ENCODE measurements around the gene ASMT. TPM values are rescaled to one million over a fixed set of nuclear protein-coding genes. Genes with fewer than 3 reads are reported as not detected.

Gene ASMT
- total and polyA plus RNA-seq, 2 of the 4 experiments (the other 2 are of a cell fraction) = not detected

- no peak overlapping the region for H4K91ac ChIP-seq (ENCODE audit: insufficient read depth, low read depth, low read length)
- H3K27ac ChIP-seq (ENCODE audit: insufficient read depth, low read length) = no peak overlapping the region
- no peaks in the 10 kb centered on the region for H3K79me1 ChIP-seq (ENCODE audit: low read depth in 1 of 2, low read length in 2 of 2)
- no peaks in the 10 kb centered on the region for H3K36me3 ChIP-seq (ENCODE audit: control insufficient read depth, insufficient read depth, low read length)
- H2BK15ac ChIP-seq (ENCODE audit: low read depth, low read length) = no peak overlapping the region
- no peak for ATAC-seq (ENCODE audit: low read depth)
- H3K27me3 ChIP-seq (ENCODE audit: control insufficient read depth, insufficient read depth, low read length) = no peaks in the 10 kb centered on the region
- in situ Hi-C loops (cut with MboI; ENCODE audit: low sequenced_read_pairs) = loop anchor here (25.0 kb wide), 1 partner anchor 119 kb away; the partner anchor contains the start of gene ASMTL
- dilution Hi-C loops (cut with HindIII; ENCODE audit: low sequenced_read_pairs, unreplicated experiment) = no loop called here
- H3K4ac ChIP-seq (ENCODE audit: low read depth, low read length) = no peak overlapping the region
- TF ChIP-seq POLR2A (IDR thresholded peaks at IDR 0.05; ENCODE audit: low read depth, low read length) = no peak
- TF ChIP-seq RAD21 (IDR thresholded peaks at IDR 0.05; ENCODE audit: low read length) = 0 out of 2 replicates have a peak, but pooled peaks have one; percentile 9
- TF ChIP-seq BHLHE40 (IDR thresholded peaks at IDR 0.05; ENCODE audit: low read depth, low read length) = no peak
- TF ChIP-seq NFE2L2 (IDR thresholded peaks at IDR 0.05; ENCODE audit: low read depth, low read length) = no peak
- TF ChIP-seq RFX5 (IDR thresholded peaks at IDR 0.05; ENCODE audit: low read depth, low read length) = no peak
- TF ChIP-seq CEBPB (IDR thresholded peaks at IDR 0.05; ENCODE audit: low read depth, low read length) = no peak
- no peak for TF ChIP-seq ELK1 (IDR thresholded peaks at IDR 0.05; ENCODE audit: borderline replicate concordance, low read depth, low read length)
- TF ChIP-seq, protein P1, sequence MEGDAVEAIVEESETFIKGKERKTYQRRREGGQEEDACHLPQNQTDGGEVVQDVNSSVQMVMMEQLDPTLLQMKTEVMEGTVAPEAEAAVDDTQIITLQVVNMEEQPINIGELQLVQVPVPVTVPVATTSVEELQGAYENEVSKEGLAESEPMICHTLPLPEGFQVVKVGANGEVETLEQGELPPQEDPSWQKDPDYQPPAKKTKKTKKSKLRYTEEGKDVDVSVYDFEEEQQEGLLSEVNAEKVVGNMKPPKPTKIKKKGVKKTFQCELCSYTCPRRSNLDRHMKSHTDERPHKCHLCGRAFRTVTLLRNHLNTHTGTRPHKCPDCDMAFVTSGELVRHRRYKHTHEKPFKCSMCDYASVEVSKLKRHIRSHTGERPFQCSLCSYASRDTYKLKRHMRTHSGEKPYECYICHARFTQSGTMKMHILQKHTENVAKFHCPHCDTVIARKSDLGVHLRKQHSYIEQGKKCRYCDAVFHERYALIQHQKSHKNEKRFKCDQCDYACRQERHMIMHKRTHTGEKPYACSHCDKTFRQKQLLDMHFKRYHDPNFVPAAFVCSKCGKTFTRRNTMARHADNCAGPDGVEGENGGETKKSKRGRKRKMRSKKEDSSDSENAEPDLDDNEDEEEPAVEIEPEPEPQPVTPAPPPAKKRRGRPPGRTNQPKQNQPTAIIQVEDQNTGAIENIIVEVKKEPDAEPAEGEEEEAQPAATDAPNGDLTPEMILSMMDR (conservative IDR thresholded peaks at IDR 0.05; ENCODE audit: low read depth, low read length) = peak; percentile 29; the same call in 1 of the 2 replicates
- no peak overlapping the region for H3K56ac ChIP-seq (ENCODE audit: extremely low read depth, insufficient read depth, low read length)
- no peak overlapping the region for H3K9ac ChIP-seq (ENCODE audit: low read depth, low read length)
- H3K4me1 ChIP-seq (ENCODE audit: control insufficient read depth, insufficient read depth, low read length) = no peaks in the 10 kb centered on the region
- no peak overlapping the region for H3K4me2 ChIP-seq (ENCODE audit: low read depth, low read length)
- H3K23ac ChIP-seq (ENCODE audit: low read depth, low read length) = no peak overlapping the region
- H3K4me3 ChIP-seq (ENCODE audit: insufficient read depth, low read depth, low read length) = no peak overlapping the region
- H4K20me1 ChIP-seq (ENCODE audit: insufficient read depth, low read length) = no peaks in the 10 kb centered on the region
- H2BK5ac ChIP-seq (ENCODE audit: low read depth, low read length, poor library complexity, severe bottlenecking) = no peak overlapping the region
- H2AFZ ChIP-seq (replicated peaks; ENCODE audit: low read length, poor library complexity) = peak overlapping the region; percentile 65
- BruUV-seq (replicated peaks) = no TSS peak
- ChIA-PET CTCF (no interaction called here), POLR2A (ENCODE audit: unreplicated experiment) (no interaction called here)
- WGBS, 2 experiments (ENCODE audit: extremely low coverage in 2 of 2, insufficient read length in 1 of 2) = no CpG with 5 or more reads among the region's 4 CpGs
- H3K14ac ChIP-seq (replicated peaks; ENCODE audit: low read depth, low read length) = no peak overlapping the region
- no peak overlapping the region for H3K18ac ChIP-seq (ENCODE audit: low read depth, low read length)
- intact Hi-C loops (cut with micrococcal nuclease) = loop anchor here (1.0 kb wide), 1 partner anchor 127 kb away; no protein-coding TSS in a partner anchor
- no peak overlapping the region for H2BK20ac ChIP-seq (ENCODE audit: low read depth, low read length)
- no peak for DNase-seq
- H2BK120ac ChIP-seq (ENCODE audit: low read depth, low read length) = no peak overlapping the region
- no peaks in the 10 kb centered on the region for H3K9me3 ChIP-seq (ENCODE audit: control insufficient read depth, insufficient read depth, low read length)
- no peak overlapping the region for H4K8ac ChIP-seq (ENCODE audit: low read depth in 2 of 2, low read length in 2 of 2)
- no peak overlapping the region for H2AK5ac ChIP-seq (ENCODE audit: low read depth, low read length)
- no peaks in the 10 kb centered on the region for H3K9me1 ChIP-seq (ENCODE audit: insufficient read depth, low read length)
- H2AK9ac ChIP-seq (replicated peaks; ENCODE audit: low read depth, low read length, poor library complexity) = no peak overlapping the region
- H4K5ac ChIP-seq (ENCODE audit: low read depth, low read length) = no peak overlapping the region
Measured at GRCh38 chrX:1581132-1581531, 33.7 kb upstream of the ASMT start.

Data from IMR-90 (cell line).